Astrocyte (in vitro differentiated cells and primary cell): ENCODE results near the gene CDKAL1. TPM values are rescaled to one million over a fixed set of nuclear protein-coding genes. Genes with fewer than 3 reads are reported as not detected.

Source experiments
- DNase-seq: peaks from one replicate; pipeline ENCODE4 v3.0.0-alpha.2; 2010; ENCODE audit warnings: low read depth
- FAIRE-seq: peaks from 2 replicates; lab custom pipeline; 2011; peaks lifted over from hg19 to GRCh38; lab: Jason Lieb, UNC
- H2AFZ ChIP-seq: 2 replicates; pipeline ENCODE4 v1.6.0; 2012; ENCODE audit warnings: low read depth, low read length, inconsistent platforms
- H3K27ac ChIP-seq: 2 replicates; pipeline ENCODE4 v1.5.1; 2011; ENCODE audit warnings: low read depth, low read length, inconsistent platforms
- H3K27me3 ChIP-seq: 2 replicates; pipeline ENCODE4 v1.6.0; 2011; ENCODE audit warnings: low read length, inconsistent platforms; ENCODE audit not compliant: insufficient read depth
- H3K36me3 ChIP-seq: 2 replicates; pipeline ENCODE4 v1.5.1; 2011; ENCODE audit warnings: low read length, inconsistent platforms; ENCODE audit not compliant: insufficient read depth
- H3K4me1 ChIP-seq: 2 replicates; pipeline ENCODE4 v1.5.1; 2011; ENCODE audit warnings: low read length, inconsistent platforms; ENCODE audit not compliant: insufficient read depth
- H3K4me2 ChIP-seq: 2 replicates; pipeline ENCODE4 v1.6.0; 2012; ENCODE audit warnings: low read length, inconsistent platforms
- H3K4me3 ChIP-seq: 2 replicates; pipeline ENCODE4 v1.5.1; 2011; ENCODE audit warnings: low read depth, mild to moderate bottlenecking, low read length, inconsistent platforms; ENCODE audit not compliant: insufficient read depth
- H3K79me2 ChIP-seq: 2 replicates; pipeline ENCODE4 v1.6.0; 2012; ENCODE audit warnings: mild to moderate bottlenecking, low read length, inconsistent platforms; ENCODE audit not compliant: insufficient read depth
- H3K9ac ChIP-seq: 2 replicates; pipeline ENCODE4 v1.6.0; 2012; ENCODE audit warnings: mild to moderate bottlenecking, low read length, inconsistent platforms
- H3K9me3 ChIP-seq: 2 replicates; pipeline ENCODE4 v1.5.1; 2012; ENCODE audit warnings: low read depth, mild to moderate bottlenecking, low read length, inconsistent platforms; ENCODE audit not compliant: insufficient read depth
- H4K20me1 ChIP-seq: 2 replicates; pipeline ENCODE4 v1.6.0; 2012; ENCODE audit warnings: low read length, inconsistent platforms; ENCODE audit not compliant: insufficient read depth
- H3K27ac Mint-ChIP-seq: one replicate; pipeline ENCODE4 v1.8.0; 2021; ENCODE audit warnings: mild to moderate bottlenecking, mixed read lengths; ENCODE audit not compliant: unreplicated experiment
- H3K27me3 Mint-ChIP-seq: one replicate; pipeline ENCODE4 v1.8.0; 2021; ENCODE audit warnings: low read depth, mixed read lengths; ENCODE audit not compliant: unreplicated experiment
- H3K36me3 Mint-ChIP-seq: one replicate; pipeline ENCODE4 v1.8.0; 2021; ENCODE audit warnings: low read depth, mixed read lengths; ENCODE audit not compliant: unreplicated experiment
- H3K4me1 Mint-ChIP-seq: one replicate; pipeline ENCODE4 v1.8.0; 2021; ENCODE audit warnings: low read depth, mixed read lengths; ENCODE audit not compliant: unreplicated experiment
- H3K4me3 Mint-ChIP-seq: one replicate; pipeline ENCODE4 v1.8.0; 2021; ENCODE audit warnings: mild to moderate bottlenecking, moderate library complexity, mixed read lengths; ENCODE audit not compliant: unreplicated experiment
- H3K9me3 Mint-ChIP-seq: one replicate; pipeline ENCODE4 v1.8.0; 2021; ENCODE audit warnings: mild to moderate bottlenecking, mixed read lengths; ENCODE audit not compliant: unreplicated experiment
- CTCF ChIP-seq: IDR thresholded peaks from 2 replicates; pipeline ENCODE4 v1.5.1; 2011; ENCODE audit warnings: low read depth, mild to moderate bottlenecking, inconsistent platforms, low read length, moderate library complexity; ENCODE audit not compliant: insufficient read depth
- EZH2 ChIP-seq: IDR thresholded peaks from 2 replicates; pipeline ENCODE4 v1.6.1; 2012; ENCODE audit warnings: mild to moderate bottlenecking, low read length, inconsistent platforms; ENCODE audit not compliant: insufficient read depth
- total RNA-seq: library from RNA; stranded (reverse); gene quantifications from 2 replicates; pipeline ENCODE4 v1.2.1, GENCODE V29; 2021

The CDKAL1 gene
- total RNA-seq, 1 donor from 2014 or later, result 13.7 TPM

- no peak overlapping the region for H3K4me3 Mint-ChIP-seq
- DNase-seq (no peak), FAIRE-seq (no peak)
- peaks cover 4% of the 10 kb centered on the region for H3K9me3 ChIP-seq
- H4K20me1 ChIP-seq, result no peaks in the 10 kb centered on the region
- no peak overlapping the region for H3K4me3 ChIP-seq
- no peak overlapping the region for H3K9ac ChIP-seq
- no peak overlapping the region for H3K27ac ChIP-seq
- H3K9me3 Mint-ChIP-seq, result peaks cover 2% of the 10 kb centered on the region
- H3K27ac Mint-ChIP-seq, result no peak overlapping the region
- no peak overlapping the region for H2AFZ ChIP-seq
- no peaks in the 10 kb centered on the region for H3K4me1 Mint-ChIP-seq
- H3K4me2 ChIP-seq, result no peak overlapping the region
- no peaks in the 10 kb centered on the region for H3K27me3 ChIP-seq
- TF ChIP-seq CTCF, result no peak
- TF ChIP-seq EZH2, result no peak
- peaks cover 4% of the 10 kb centered on the region for H3K4me1 ChIP-seq
- no peaks in the 10 kb centered on the region for H3K36me3 ChIP-seq
- no peaks in the 10 kb centered on the region for H3K27me3 Mint-ChIP-seq
- H3K79me2 ChIP-seq, result no peaks in the 10 kb centered on the region
- H3K36me3 Mint-ChIP-seq, result no peaks in the 10 kb centered on the region
Measured at GRCh38 chr6:21273451-21273850, 739.2 kb downstream of the CDKAL1 start.

GRCh38 chr6:21274851-21275250, 740.6 kb downstream of the CDKAL1 start:
- H3K4me2 ChIP-seq, result no peak overlapping the region

More at GRCh38 chr6:21274851-21275250, 740.6 kb downstream of the CDKAL1 start:
- DNase-seq, result no peak
- no peaks in the 10 kb centered on the region for H4K20me1 ChIP-seq
- H3K9ac ChIP-seq, result no peak overlapping the region
- peaks cover 4% of the 10 kb centered on the region for H3K4me1 ChIP-seq
- H3K4me1 Mint-ChIP-seq, result no peaks in the 10 kb centered on the region
- no peak overlapping the region for H3K27ac Mint-ChIP-seq
- H3K36me3 Mint-ChIP-seq, result no peaks in the 10 kb centered on the region
- no peak for FAIRE-seq
- H3K9me3 ChIP-seq, result peaks cover 4% of the 10 kb centered on the region
- H3K4me3 Mint-ChIP-seq, result no peak overlapping the region
- H2AFZ ChIP-seq, result no peak overlapping the region
- H3K4me3 ChIP-seq, result no peak overlapping the region
- H3K27me3 Mint-ChIP-seq, result no peaks in the 10 kb centered on the region
- no peak for TF ChIP-seq EZH2
- no peak for TF ChIP-seq CTCF
- H3K27ac ChIP-seq, result no peak overlapping the region
- no peaks in the 10 kb centered on the region for H3K27me3 ChIP-seq
- no peaks in the 10 kb centered on the region for H3K79me2 ChIP-seq
- H3K9me3 Mint-ChIP-seq, result peaks cover 2% of the 10 kb centered on the region
- H3K36me3 ChIP-seq, result no peaks in the 10 kb centered on the region
